IMR-90 (cell line): ENCODE results near the gene NELL2. TPM values are rescaled to one million over a fixed set of nuclear protein-coding genes. Genes with fewer than 3 reads are reported as not detected.

Experiments used
- ATAC-seq: fragments of 200-7000 bp; cut with Tn5 transposase; 2 replicates; pipeline ENCODE4 v1.9.1; 2020; ENCODE audit warnings: low read depth, mild to moderate bottlenecking, moderate library complexity
- BruUV-seq: library from RNA; stranded (reverse); fragments of 400-500 nt; replicated peaks from 2 replicates; lab custom pipeline; 2021; lab: Mats Ljungman, UMichigan
- CTCF ChIA-PET: fragments of 300-600 bp; formaldehyde crosslinking; extraction: SDS; loops from one replicate; lab custom pipeline; 2021; ENCODE audit warnings: antibody characterized with exemption; lab: Yijun Ruan, JAX
- POLR2A ChIA-PET: fragments of 300-600 bp; sonication (Branson Sonifier 250); formaldehyde crosslinking; loops from one replicate; lab custom pipeline; 2022; ENCODE audit warnings: antibody characterized with exemption; ENCODE audit not compliant: unreplicated experiment; lab: Charles Lee
- DNase-seq: peaks from one replicate; pipeline ENCODE4 v3.0.0; 2013
- H2AFZ ChIP-seq: replicated peaks from 2 replicates; pipeline ENCODE3; 2013; ENCODE audit warnings: low read length, mild to moderate bottlenecking; ENCODE audit not compliant: poor library complexity
- H2AK5ac ChIP-seq: 2 replicates; pipeline ENCODE4 v1.6.1; 2013; ENCODE audit warnings: low read depth, low read length, inconsistent platforms
- H2AK9ac ChIP-seq: replicated peaks from 2 replicates; pipeline ENCODE3; 2013; ENCODE audit warnings: mild to moderate bottlenecking, low read depth, low read length, moderate library complexity; ENCODE audit not compliant: poor library complexity
- H2BK120ac ChIP-seq: 2 replicates; pipeline ENCODE4 v1.6.1; 2013; ENCODE audit warnings: low read depth, low read length, inconsistent platforms
- H2BK15ac ChIP-seq: 3 replicates; pipeline ENCODE4 v1.6.1; 2013; ENCODE audit warnings: low read depth, low read length, inconsistent platforms
- H2BK20ac ChIP-seq: 2 replicates; pipeline ENCODE4 v1.6.1; 2013; ENCODE audit warnings: low read depth, mild to moderate bottlenecking, inconsistent platforms, low read length, moderate library complexity
- H2BK5ac ChIP-seq: 2 replicates; pipeline ENCODE4 v1.6.1; 2013; ENCODE audit warnings: mild to moderate bottlenecking, low read depth, low read length, inconsistent platforms; ENCODE audit not compliant: poor library complexity, severe bottlenecking
- H3K14ac ChIP-seq: replicated peaks from 2 replicates; pipeline ENCODE4 v1.6.1; 2013; ENCODE audit warnings: low read depth, low read length, inconsistent platforms
- H3K18ac ChIP-seq: 2 replicates; pipeline ENCODE4 v1.6.1; 2013; ENCODE audit warnings: low read depth, low read length, control low read depth
- H3K23ac ChIP-seq: 2 replicates; pipeline ENCODE4 v1.6.1; 2013; ENCODE audit warnings: low read depth, low read length, inconsistent platforms
- H3K27ac ChIP-seq: 2 replicates; pipeline ENCODE4 v1.5.1; 2013; ENCODE audit warnings: mild to moderate bottlenecking, control low read depth, low read length; ENCODE audit not compliant: insufficient read depth
- H3K27me3 ChIP-seq: 2 replicates; pipeline ENCODE4 v1.6.1; 2013; ENCODE audit warnings: low read length; ENCODE audit not compliant: control insufficient read depth, insufficient read depth
- H3K36me3 ChIP-seq: 2 replicates; pipeline ENCODE4 v1.6.1; 2013; ENCODE audit warnings: low read length, mixed read lengths; ENCODE audit not compliant: control insufficient read depth, insufficient read depth
- H3K4ac ChIP-seq: 2 replicates; pipeline ENCODE4 v1.6.1; 2013; ENCODE audit warnings: low read depth, low read length, inconsistent platforms
- H3K4me1 ChIP-seq: 2 replicates; pipeline ENCODE4 v1.6.1; 2013; ENCODE audit warnings: low read length, mixed read lengths; ENCODE audit not compliant: control insufficient read depth, insufficient read depth
- H3K4me2 ChIP-seq: 2 replicates; pipeline ENCODE4 v1.6.1; 2013; ENCODE audit warnings: low read depth, mild to moderate bottlenecking, control low read depth, low read length, moderate library complexity
- H3K4me3 ChIP-seq: 2 replicates; pipeline ENCODE4 v1.5.1; 2013; ENCODE audit warnings: low read depth, mild to moderate bottlenecking, control low read depth, low read length, moderate library complexity; ENCODE audit not compliant: insufficient read depth
- H3K56ac ChIP-seq: 2 replicates; pipeline ENCODE4 v1.6.1; 2013; ENCODE audit warnings: low read length, inconsistent platforms; ENCODE audit not compliant: insufficient read depth; ENCODE audit errors: extremely low read depth
- H3K79me1 ChIP-seq, 2 experiments: 2 replicates each; pipeline ENCODE4 v1.6.1; 2013; ENCODE audit warnings: low read length in 2 of 2, inconsistent platforms in 1 of 2, low read depth in 1 of 2
- H3K9ac ChIP-seq: 2 replicates; pipeline ENCODE4 v1.6.1; 2013; ENCODE audit warnings: low read depth, low read length, control low read depth
- H3K9me1 ChIP-seq: 2 replicates; pipeline ENCODE4 v1.6.1; 2013; ENCODE audit warnings: low read length, inconsistent platforms; ENCODE audit not compliant: insufficient read depth
- H3K9me3 ChIP-seq: 2 replicates; pipeline ENCODE4 v1.6.1; 2013; ENCODE audit warnings: low read length; ENCODE audit not compliant: control insufficient read depth, insufficient read depth
- H4K20me1 ChIP-seq: 2 replicates; pipeline ENCODE4 v1.6.1; 2013; ENCODE audit warnings: low read length, inconsistent platforms; ENCODE audit not compliant: insufficient read depth
- H4K5ac ChIP-seq: 2 replicates; pipeline ENCODE4 v1.6.1; 2013; ENCODE audit warnings: mild to moderate bottlenecking, low read depth, low read length, control low read depth
- H4K8ac ChIP-seq, 2 experiments: 2 replicates each; pipeline ENCODE4 v1.6.1; 2013; ENCODE audit warnings: low read depth in 2 of 2, low read length in 2 of 2, control low read depth in 1 of 2, inconsistent platforms in 1 of 2
- H4K91ac ChIP-seq: 2 replicates; pipeline ENCODE4 v1.6.1; 2013; ENCODE audit warnings: low read depth, low read length, inconsistent platforms; ENCODE audit not compliant: insufficient read depth
- CEBPB ChIP-seq: IDR thresholded peaks from 2 replicates; pipeline ENCODE4 v1.6.1; 2012; ENCODE audit warnings: low read depth, low read length, improper control_type of control experiment
- CHD1 ChIP-seq: IDR thresholded peaks from 2 replicates; pipeline ENCODE4 v1.6.1; 2012; ENCODE audit warnings: low read depth, low read length, improper control_type of control experiment
- FOS ChIP-seq: fragments of 150-350 bp; IDR thresholded peaks from 2 replicates; pipeline ENCODE4 v1.6.1; 2016; ENCODE audit warnings: low read depth, low read length
- MAFK ChIP-seq: IDR thresholded peaks from 2 replicates; pipeline ENCODE4 v1.6.1; 2012; ENCODE audit warnings: low read depth, low read length, improper control_type of control experiment
- MXI1 ChIP-seq: IDR thresholded peaks from 2 replicates; pipeline ENCODE4 v1.6.1; 2012; ENCODE audit warnings: low read depth, mild to moderate bottlenecking, low read length, moderate library complexity, borderline replicate concordance
- POLR2A ChIP-seq: IDR thresholded peaks from 2 replicates; pipeline ENCODE4 v1.6.1; 2012; ENCODE audit warnings: mild to moderate bottlenecking, low read depth, low read length
- RAD21 ChIP-seq: IDR thresholded peaks from 2 replicates; pipeline ENCODE4 v1.6.1; 2012; ENCODE audit warnings: low read length, improper control_type of control experiment
- RFX5 ChIP-seq: IDR thresholded peaks from 2 replicates; pipeline ENCODE4 v1.8.0; 2012; ENCODE audit warnings: low read depth, mild to moderate bottlenecking, low read length, moderate library complexity
- SMC3 ChIP-seq: fragments of 150-350 bp; IDR thresholded peaks from 2 replicates; pipeline ENCODE4 v1.6.1; 2016; ENCODE audit warnings: low read depth, mild to moderate bottlenecking, antibody characterized with exemption, low read length, moderate library complexity
- USF2 ChIP-seq: fragments of 150-350 bp; IDR thresholded peaks from 2 replicates; pipeline ENCODE4 v1.6.1; 2017; ENCODE audit warnings: mild to moderate bottlenecking, antibody characterized with exemption, low read length, low read depth
- WGBS, 2 experiments: methylation state at CpG; one replicate each; pipeline versions ENCODE4 v1.1.5 to v1.1.7; 2013; ENCODE audit warnings: missing lambda C conversion rate in 2 of 2; ENCODE audit not compliant: insufficient read length in 1 of 2; ENCODE audit errors: extremely low coverage in 2 of 2; 5-methylcytosine and 5-hydroxymethylcytosine counted together
- dilution Hi-C: fragments of 300-500 bp; cut with HindIII; formaldehyde crosslinking; loops from one replicate; pipeline ENCODE4 v1.14.3; 2018; ENCODE audit warnings: low sequenced_read_pairs; ENCODE audit not compliant: unreplicated experiment
- in situ Hi-C: fragments of 300-500 bp; cut with MboI; formaldehyde crosslinking; loops from 3 replicates; pipeline ENCODE4 v1.14.3; 2019; ENCODE audit warnings: low sequenced_read_pairs, inconsistent platforms, mixed read lengths
- intact Hi-C: fragments of 100-400 bp; cut with micrococcal nuclease; formaldehyde crosslinking; loops from 2 replicates; pipeline ENCODE4 v1.10.0; 2022
- polyA plus RNA-seq, 3 experiments: library from polyadenylated mRNA; depleted of rRNA; stranded (reverse); fragments of >200 nt; gene quantifications; 2 replicates each; pipeline ENCODE4 v1.2.3, GENCODE V29; 2012; ENCODE audit warnings: low replicate concordance in 1 of 3
- total RNA-seq: library from RNA; depleted of rRNA; stranded (reverse); fragments of >200 nt; gene quantifications from 2 replicates; pipeline ENCODE4 v1.2.3, GENCODE V29; 2012
- TF ChIP-seq, protein P1 (sequence below): conservative IDR thresholded peaks from 2 replicates; pipeline ENCODE4 v1.5.1; 2012; ENCODE audit warnings: mild to moderate bottlenecking, low read depth, low read length, improper control_type of control experiment

The NELL2 gene
- total and polyA plus RNA-seq, 2 of the 4 experiments (the other 2 are of a cell fraction): 0.18 to 0.26 TPM

GRCh38 chr12:44582521-44582920 lies 293.6 kb downstream of the NELL2 start:
- Histone ChIP-seq H4K8ac (no peak overlapping the region), H3K79me1 (no peaks in the 10 kb centered on the region), H2AK5ac (no peak overlapping the region), H3K56ac (no peak overlapping the region), H3K9ac (no peak overlapping the region), H4K91ac (no peak overlapping the region), H3K23ac (no peak overlapping the region), H3K4ac (no peak overlapping the region), H3K18ac (no peak overlapping the region), H3K9me3 (no peaks in the 10 kb centered on the region), H4K5ac (no peak overlapping the region), H2BK15ac (no peak overlapping the region), H4K20me1 (no peaks in the 10 kb centered on the region), H2AK9ac (no peak overlapping the region), H3K9me1 (no peaks in the 10 kb centered on the region), H2BK20ac (no peak overlapping the region), H3K4me3 (no peak overlapping the region), H3K27ac (no peak overlapping the region), H2AFZ (no peak overlapping the region), H3K27me3 (no peaks in the 10 kb centered on the region), H3K36me3 (no peaks in the 10 kb centered on the region), H2BK5ac (no peak overlapping the region), H3K4me1 (no peaks in the 10 kb centered on the region), H2BK120ac (no peak overlapping the region), H3K14ac (no peak overlapping the region), H3K4me2 (no peak overlapping the region)
- 41% methylated on average over 2 of the region's 3 CpGs; no CpG with 5 or more reads in 1 of the 2 experiments for WGBS, 2 experiments
- intact Hi-C loops: no loop called here
- ChIA-PET POLR2A (no interaction called here), CTCF (no interaction called here)
- ATAC-seq (no peak), DNase-seq (no peak)
- in situ Hi-C loops: no loop called here
- no TSS peak for BruUV-seq
- TF ChIP-seq CEBPB: no peak
- TF ChIP-seq RAD21: no peak
- TF ChIP-seq POLR2A: no peak
- no peak for TF ChIP-seq MXI1
- TF ChIP-seq RFX5: no peak
- no peak for TF ChIP-seq FOS
- TF ChIP-seq SMC3: no peak
- TF ChIP-seq, protein P1, sequence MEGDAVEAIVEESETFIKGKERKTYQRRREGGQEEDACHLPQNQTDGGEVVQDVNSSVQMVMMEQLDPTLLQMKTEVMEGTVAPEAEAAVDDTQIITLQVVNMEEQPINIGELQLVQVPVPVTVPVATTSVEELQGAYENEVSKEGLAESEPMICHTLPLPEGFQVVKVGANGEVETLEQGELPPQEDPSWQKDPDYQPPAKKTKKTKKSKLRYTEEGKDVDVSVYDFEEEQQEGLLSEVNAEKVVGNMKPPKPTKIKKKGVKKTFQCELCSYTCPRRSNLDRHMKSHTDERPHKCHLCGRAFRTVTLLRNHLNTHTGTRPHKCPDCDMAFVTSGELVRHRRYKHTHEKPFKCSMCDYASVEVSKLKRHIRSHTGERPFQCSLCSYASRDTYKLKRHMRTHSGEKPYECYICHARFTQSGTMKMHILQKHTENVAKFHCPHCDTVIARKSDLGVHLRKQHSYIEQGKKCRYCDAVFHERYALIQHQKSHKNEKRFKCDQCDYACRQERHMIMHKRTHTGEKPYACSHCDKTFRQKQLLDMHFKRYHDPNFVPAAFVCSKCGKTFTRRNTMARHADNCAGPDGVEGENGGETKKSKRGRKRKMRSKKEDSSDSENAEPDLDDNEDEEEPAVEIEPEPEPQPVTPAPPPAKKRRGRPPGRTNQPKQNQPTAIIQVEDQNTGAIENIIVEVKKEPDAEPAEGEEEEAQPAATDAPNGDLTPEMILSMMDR: no peak
- no peak for TF ChIP-seq CHD1
- TF ChIP-seq USF2: no peak
- TF ChIP-seq MAFK: no peak
- dilution Hi-C loops: no loop called here
